NCI-H510A (cell line): Measurements from ENCODE around the gene AMACR.
A peak's percentile ranks its signal among the peaks of the same experiment; 100 is the strongest.

Source experiments
- DNase-seq: peaks from one replicate; lab custom pipeline; 2025; lab: John Stamatoyannopoulos, UW

Gene AMACR

DNA sequence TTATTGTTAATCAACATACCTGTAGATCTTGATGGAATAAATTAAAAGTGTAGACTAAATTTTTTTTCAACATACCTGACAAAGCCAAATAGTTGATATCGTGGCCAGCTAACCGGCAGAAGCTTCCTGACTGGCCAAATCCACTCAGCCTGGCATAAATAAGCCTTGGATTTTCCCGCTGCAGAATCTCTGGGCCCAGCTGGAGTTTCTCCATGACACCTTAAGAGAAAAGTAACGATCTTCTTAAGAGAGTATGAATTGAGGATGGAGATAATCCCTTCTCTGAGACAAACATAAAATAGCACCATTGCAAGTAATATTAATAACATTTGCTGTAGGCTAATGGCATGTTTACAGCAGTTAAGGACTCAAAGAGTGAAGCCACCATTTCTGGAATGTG is 2.2 kb downstream of the AMACR start:
- no peak for DNase-seq

DNA sequence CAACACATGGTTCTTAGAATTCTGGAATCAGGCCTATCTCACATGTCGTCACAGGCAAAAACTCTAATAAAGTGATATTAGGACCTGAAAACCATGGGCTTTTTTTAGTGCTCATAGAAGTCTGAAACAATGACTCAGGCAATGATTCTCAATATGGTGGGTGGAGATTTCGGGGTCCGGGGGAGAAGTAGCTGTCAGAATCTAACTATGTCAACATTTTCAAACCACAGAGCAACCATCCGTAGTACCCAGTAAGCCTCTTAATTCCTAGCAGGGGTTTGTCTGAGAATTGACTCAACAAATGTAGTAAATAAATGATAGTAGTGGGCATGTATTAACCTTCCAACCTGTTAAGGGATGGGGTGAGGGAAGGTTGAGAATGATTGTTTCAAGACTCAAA is 2.6 kb downstream of the AMACR start:
- no peak for DNase-seq

DNA sequence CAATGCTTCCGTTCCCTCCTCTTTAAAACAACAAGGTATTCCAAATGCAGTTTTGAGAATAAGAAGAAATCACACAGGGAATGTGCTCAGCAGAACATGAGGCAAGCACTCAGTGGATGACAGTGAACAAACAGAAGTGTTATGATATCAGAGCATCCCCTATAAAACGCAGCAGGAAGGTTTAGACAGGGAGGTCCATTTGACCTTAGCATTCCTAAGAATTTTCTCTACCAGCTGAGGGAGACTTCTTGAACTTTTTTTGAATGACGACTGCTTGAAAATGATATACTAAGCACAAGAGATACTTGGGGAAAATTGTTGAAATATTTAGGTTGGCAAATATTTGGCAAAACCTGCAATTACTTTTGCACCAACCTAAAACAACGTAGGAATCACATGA is 3.9 kb downstream of the AMACR start:
- no peak for DNase-seq

DNA sequence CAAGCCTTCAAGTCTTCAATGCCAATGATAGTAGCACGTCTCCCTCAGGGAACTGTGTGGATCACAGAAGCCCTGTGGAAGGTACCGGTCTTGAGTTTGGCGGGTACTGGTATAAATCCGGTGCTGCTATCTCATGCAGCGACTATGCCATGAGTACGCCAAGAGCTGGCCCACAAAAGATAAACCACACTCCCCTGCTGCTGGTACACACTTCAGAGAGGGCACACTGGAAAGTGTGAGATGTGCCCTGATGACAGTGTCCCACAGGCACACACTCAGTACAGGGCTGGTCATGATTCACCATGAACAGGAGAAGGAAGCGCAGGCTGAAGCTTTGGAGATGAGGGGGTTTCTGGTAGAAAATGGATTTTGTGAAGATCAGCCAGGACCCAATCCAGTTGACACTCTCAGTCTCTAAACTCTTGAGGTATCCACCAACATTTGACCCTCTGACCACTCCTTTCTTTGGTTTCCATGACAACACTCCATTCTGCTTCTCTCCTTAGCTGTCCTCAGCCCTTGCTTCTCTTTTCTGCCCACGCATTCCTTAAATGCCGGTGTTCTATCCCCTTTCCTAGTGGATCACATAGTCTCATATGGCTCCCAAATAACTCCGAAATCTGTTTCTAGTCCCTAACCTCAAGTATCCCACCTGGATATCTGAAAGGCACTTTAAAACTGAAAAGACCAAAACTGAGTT is 5.1 kb downstream of the AMACR start:
- no peak for DNase-seq

DNA sequence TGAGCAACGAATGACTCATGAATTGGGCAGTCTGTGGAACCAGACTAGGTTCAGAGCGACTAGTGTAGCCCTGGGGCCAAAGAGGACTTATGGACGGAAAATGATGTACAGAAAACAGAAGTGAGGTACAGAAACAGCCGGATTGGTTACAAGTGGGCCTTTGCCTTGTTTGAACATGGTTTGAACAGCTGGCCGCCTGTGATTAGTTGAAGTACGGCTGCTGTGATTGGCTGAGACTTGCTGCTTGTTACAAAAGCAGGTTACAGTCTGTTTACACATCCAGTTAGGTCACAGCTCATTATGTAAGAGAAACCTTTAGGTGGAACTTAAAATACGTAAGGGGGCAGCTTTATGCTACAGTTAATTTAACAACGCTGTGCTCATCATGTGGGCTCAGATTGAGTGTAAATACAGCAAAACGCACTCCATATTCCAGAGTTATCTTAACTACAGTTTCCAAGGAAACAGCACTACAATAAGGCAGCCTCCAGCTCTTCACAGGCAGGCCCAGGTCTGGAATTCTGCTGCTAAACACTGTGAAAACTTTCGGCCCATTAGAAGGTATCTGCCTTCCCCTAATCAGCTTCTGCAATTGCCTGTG is 6.5 kb downstream of the AMACR start:
- DNase-seq: peak; percentile 94

DNA sequence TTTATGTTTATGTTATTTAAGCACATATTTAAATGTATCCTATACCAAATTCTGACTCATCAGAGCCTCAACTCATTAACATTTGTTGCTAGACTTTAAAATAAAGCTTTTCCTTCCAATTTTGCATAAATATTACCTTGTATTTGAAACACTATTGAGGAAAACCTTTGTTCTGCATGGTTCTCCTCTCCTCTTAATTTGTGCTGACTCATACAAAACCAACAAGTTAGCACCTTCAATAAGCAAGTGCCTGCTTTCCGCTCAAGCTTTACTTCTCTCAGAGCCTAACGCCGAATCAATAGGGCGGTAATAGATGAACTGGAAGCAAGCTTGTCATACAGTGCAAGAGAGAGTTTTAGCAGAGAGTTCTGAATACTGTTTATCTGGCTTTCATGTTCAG is 7.9 kb downstream of the AMACR start:
- no peak for DNase-seq

DNA sequence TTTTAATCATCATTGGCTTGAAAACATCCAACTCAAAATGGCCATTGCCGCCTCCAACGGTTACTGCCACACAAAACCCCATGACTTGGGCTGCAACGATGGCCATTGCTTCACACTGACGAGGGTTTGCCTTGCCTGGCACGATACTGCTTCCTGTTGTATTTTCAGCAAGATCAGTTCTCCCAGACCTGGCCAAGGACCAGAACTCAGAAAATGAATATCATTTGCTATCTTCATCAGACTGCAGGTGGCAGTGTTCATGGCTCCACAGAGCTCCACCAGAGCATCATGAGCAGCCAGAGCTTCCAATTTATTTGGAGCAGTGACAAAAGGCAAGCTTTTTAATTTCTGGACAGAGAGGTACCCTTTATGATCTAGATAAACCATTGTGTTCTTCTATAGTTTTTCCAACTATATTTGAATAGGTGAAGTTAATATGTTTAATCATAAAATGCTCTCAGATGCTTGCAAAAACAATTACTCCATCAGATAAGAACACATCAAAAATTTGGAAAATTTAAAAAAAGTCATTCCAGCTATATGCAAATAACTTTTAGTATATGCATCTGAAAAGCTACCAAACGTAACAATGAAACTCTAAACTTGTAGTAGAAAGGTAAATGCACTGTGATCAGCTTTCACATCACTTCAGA is 10.4 kb downstream of the AMACR start:
- DNase-seq: peak; percentile 36

DNA sequence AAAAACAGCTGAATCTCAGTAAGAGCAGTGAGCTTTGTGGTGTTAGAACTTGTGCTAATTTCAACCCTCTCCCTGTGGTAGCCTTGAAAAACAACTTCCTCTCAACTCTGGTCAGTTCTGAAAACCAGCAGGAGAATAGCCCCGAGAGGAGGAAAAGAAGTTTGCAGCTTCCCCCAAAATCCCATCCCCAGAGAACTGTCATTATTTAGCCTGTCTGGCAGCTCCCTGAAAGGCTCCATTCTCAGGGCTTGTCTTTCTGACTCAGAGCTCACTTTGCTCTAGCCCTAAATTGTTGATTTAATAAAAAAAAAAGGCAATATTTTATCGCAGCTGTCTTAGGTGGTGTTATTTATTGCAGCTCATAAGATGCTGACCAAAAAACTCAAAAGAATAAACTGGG is 12.0 kb downstream of the AMACR start:
- no peak for DNase-seq

DNA sequence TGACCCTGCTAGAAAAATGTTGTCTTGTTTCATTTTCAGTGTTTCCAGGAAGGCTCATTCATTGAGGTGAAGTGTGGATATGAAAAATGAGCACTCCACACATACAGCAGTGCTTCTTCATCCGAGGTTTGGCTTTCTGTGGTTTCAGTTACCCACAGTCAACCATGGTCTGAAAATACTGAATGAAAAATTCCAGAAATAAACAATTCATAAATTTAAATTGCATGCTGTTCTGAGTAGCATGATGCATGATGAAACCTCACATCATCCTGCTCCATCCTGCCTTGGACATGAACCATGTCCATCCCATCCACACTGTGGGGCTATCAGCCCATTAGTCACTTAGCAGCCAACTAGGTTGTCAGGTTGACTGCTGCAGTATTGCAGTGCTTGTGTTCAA is 13.0 kb downstream of the AMACR start:
- no peak for DNase-seq

DNA sequence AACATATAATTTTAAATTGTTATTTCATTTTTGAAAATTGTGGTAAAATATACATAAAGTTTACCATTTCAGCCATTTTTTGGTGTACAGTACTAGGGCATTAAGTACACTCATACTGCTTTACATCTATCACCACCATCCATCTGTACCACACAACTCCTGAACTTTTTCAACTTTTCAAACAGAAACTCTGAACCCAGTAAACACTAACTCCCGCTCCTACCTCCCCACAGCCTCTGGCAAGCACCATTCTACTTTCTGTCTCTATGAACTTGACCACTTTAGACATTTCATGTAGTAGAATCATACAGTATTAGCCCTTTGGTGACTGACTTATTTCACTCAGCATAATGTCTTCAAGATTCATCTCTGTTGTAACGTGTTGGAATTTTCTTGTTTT is 15.0 kb downstream of the AMACR start:
- DNase-seq: no peak

DNA sequence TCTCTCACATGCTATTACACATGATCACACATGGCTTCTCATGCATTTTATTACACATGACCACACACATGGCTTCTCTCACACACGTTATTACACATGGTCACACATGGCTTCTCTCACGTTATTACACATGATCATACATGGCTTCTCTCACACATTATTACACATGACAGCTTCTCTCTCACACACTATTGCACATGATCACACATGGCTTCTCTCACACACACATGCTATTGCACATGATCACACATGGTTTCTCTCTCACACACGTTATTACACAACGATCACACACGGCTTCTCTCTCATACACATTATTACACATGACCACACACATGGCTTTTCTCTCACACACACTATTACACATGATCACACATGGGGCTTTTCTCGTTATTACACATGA is 22.4 kb downstream of the AMACR start:
- no peak for DNase-seq

DNA sequence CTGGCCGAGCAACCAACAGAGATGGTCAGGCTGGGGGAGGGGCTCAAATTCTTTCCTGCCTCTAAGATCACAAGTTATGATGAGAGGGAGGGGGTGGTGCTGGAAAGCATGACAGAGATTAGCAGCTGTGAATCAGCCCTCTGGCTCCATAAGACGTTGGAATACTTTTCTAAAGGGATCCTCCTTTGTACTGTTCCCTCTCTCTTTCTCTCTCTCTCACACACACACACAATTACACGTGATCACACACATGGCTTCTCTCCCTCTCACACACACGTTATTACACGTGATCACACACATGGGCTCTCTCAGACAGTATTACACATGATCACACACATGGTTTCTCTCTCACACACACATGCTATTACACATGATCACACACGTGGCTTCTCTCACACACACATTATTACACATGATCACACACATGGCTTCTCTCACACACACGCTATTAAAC is 23.2 kb downstream of the AMACR start, which contains the start of gene SLC45A2:
Gene SLC45A2 (minus strand): TSS at position 23 of the 454 bp plus-strand sequence. CDS start 110 bp downstream, outside the sequence.
- no peak for DNase-seq

DNA sequence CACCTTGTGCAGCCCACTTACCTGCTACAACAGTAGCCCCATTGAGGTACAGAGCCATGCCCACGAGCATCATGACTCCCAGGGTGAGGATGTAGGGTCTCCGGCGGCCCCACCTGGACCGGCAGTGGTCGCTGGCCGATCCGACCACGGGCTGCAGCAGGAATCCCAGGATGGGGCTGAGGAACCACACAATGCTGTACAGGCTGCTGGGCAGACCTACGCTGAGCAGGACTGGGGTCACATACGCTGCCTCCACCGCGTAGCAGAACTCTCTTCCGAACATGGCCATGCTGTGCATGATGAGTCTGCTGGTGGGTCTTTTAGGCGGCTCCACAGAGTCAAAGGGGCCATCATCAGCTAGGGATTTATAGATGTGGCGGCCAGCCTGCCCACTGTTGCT is 23.7 kb downstream of the AMACR start:
- no peak for DNase-seq

DNA sequence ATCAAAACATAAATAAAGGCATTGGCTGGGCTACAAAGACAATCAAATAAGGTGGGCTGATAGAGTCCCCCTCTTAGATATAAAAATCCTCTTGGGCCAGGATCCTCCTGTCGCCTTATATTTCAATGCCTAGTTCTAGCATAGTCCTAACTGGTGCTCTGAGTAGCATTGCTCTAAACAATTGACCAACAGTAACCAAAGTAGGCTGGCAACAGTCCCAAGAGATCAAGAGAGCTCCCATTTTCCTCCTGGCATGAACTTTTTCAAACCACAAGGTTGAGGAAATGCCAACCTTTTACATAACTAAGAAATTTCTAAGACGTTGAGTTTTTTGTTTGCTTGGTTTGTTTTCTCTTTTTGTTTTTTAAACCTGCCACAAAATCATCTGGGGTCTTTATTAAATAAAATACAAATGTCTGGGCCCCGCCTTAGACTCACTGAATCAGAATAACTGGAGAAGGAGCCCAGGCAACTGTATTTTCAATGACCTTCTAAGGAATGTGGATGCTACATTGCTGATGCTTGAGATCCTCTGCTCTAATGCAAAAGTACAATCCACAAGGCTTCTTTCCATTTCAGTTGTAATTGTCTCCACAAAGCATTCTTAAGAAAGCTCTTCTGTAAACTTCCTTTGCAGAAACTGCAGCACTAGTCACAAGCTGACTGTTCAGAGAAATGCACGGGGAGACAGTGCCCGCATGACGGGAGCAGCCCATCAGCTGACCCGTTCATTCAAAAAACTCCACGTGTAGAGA is 26.3 kb downstream of the AMACR start:
- no peak for DNase-seq

DNA sequence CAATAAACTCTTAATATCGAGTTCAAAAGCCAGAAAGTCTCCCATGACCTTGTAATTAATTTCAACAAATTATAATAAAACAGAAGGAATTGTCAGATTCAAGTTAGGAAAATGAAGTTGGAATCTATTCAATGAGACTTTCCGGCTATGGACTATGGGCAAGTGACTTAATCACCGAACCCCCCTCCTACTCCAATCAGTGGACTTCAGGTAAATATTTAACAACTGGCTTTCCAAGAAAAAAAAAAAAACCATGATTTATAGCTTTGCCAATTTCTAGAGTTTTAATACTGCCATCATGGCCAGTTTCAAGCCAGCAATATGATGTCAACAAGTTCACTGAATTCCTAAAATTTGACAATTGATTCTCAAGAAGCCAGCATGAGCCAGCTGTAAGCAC is 27.8 kb downstream of the AMACR start:
- no peak for DNase-seq

DNA sequence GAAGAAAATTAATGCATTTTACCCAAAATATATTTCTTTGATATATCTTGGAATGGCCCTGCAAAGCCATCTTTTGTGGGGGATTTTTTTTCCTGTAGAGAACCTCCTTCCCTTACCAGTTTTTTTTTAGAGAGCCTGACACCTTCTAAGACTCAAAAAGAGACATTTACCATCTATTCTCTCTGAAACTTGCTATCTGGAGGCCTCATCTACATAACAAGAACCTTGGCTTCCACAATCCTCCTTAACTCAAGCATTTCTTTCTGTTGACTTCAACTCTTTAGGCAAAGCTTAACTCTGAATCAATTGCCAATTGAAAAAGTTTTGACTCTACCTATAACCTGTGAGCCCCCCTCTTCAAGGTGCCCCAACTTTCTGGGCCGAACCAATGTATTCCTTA is 29.5 kb downstream of the AMACR start:
- DNase-seq: no peak

DNA sequence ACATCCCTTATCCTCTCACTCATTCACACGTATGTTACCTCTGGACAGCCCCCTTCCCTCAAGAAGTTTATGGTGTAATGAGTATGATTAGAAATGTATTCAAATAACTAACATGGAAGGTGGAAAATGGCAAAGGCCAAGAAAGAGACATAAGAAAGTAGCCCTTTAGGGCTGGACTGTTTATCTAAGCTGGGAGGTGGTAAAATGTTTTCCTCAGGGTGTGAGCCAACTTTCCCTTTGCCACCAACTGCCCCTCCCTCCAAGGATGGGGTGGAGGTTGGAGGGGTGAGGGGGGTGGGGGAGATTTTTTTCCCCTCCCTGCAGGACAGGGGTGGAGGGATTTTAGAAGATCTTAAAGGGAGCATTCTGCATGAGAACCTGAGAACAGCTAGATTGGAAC is 31.5 kb downstream of the AMACR start:
- DNase-seq: no peak

DNA sequence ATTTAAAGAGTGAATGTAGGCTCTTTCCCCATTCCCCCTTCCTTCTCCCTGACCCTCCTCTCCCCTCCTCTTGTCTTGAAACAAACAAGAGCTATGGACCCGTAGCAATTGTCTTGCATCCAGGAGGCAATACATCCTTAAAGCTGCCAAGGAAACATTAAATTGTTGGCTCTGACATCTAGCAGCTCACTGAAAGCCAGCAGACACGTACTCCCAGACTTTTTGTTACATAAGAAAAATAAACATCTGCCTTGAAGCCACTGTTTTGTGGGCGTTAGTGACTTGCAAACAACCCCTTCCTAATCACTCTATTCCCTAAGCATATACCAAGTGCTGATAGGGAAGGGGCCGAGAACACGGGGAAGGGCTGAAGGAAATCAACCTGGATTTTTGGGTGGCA is 32.0 kb downstream of the AMACR start:
- DNase-seq: no peak

DNA sequence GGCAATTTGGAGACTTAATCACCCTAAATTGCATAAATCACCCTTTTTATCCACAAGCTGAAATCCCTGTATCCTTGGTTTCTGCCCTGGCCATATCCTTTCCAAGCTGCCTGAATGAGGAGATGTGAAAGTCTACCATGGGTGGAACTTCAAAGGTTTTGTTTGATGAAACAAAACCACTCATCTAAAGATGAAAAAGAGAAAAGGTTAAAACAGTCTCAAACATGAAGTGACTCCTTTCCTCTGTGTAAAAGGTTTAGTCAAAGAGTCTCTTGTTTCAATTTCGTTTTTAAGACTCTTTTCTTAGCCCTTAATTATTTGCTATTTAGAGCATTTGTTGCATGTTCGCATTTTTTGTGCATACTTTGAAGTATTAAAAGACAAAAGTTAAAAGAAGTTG is 34.6 kb downstream of the AMACR start:
- no peak for DNase-seq

DNA sequence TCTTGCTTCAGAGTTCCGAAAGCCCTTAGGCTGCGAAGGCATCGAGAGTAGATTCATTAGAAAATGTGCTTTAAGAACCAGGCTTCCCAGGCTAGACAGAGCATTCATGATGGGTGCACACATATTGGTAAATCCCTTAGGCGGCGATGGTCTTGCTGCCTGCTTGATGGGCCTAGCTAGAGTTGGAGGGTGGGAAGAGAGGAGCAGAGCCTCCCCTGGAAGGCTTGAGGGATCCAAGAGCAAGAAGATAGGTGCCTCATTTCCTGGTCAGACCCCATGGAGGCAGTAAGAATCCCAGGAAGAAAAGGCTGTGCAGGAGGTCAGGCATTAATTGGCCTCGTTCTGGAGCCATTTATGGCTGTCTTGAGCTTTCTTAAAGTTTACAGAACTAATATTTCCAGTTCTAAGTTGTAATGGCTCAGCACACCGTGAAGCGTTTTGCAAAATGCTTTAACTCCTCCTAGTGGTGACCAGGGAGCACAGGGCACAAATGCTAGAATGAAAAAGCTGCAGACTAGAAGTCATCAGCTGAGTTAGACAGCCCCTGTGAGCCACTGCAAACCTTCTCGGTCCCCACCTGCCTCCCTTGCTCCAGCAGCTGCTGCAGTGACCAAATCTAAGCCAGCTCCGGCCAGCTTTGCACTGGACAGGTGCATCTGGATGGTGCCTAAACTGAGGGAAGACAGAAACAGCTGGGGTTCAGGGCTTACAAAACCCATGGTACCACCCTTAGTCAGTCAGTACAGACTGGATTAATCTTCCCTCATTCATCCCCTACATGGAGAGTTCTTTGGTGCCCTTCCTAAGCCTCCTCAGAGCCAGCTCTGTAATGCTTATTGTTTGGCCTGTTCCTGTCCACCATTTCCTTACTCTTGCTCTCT is 38.0 kb downstream of the AMACR start:
- no peak for DNase-seq

DNA sequence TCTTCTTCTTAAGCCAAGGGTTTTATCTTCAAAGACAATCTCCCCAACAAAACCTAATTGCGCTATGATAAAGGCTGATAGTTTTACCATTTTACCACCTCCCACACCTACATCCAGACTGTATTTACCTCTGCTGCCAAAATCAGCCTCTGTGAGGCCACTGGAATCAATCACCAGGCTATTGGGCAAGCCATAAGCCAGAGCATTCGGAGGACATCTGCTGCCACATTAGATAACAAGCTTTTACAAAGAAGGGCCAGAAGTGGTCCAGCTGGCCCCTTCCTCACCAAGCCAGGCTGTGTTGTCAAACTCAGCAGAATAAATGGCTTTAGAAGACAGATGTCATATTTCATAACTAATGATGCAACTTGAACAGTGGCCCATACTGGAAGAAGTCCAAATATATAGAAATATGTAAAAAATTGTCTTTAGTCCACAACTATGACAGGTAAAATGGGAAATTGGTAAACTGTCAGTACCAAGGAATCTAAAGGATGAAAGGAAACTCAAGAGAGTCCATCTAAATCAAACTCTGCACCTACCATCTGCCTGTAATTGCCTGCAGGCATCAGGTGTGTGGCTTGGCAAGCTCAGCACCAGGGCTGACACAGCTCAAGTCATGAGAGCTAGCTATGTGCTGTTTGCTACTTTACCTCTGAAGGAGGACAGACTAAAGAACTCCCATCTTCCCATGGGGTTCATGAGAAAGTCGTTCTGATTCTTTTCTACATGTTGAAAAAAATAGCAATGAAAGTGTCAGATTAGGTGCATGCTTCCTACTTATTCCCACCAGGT is 39.4 kb downstream of the AMACR start:
- DNase-seq: no peak
